SK-N-SH treated with all-trans-retinoic acid at 6 μM for 48 hours (cell line): ENCODE data around the gene DISP3.

Experiments
- ATAC-seq: fragments of 200-7000 bp; cut with Tn5 transposase; 3 replicates; pipeline ENCODE4 v1.9.1; 2020; ENCODE audit warnings: mild to moderate bottlenecking, moderate library complexity
- ARNTL ChIP-seq: fragments of 450-650 bp; formaldehyde crosslinking; IDR thresholded peaks from 2 replicates; pipeline ENCODE4 v1.5.0; 2020; ENCODE audit warnings: low read depth, mild to moderate bottlenecking, moderate library complexity, borderline replicate concordance
- BACH2 ChIP-seq: fragments of 250-450 bp; sonication (Bioruptor Pico); IDR thresholded peaks from 2 replicates; pipeline ENCODE4 v1.9.0; 2021; ENCODE audit warnings: mild to moderate bottlenecking, borderline replicate concordance
- CSDC2 ChIP-seq: fragments of 250-450 bp; sonication (Bioruptor Pico); IDR thresholded peaks from 2 replicates; pipeline ENCODE4 v1.5.0; 2020; ENCODE audit warnings: mild to moderate bottlenecking, moderate library complexity
- ESRRG ChIP-seq: fragments of 250-450 bp; sonication (Bioruptor Pico); IDR thresholded peaks from 2 replicates; pipeline ENCODE4 v1.6.1; 2021; ENCODE audit warnings: mild to moderate bottlenecking
- GLIS3 ChIP-seq: fragments of 250-450 bp; sonication (Bioruptor Pico); IDR thresholded peaks from 2 replicates; pipeline ENCODE4 v1.5.0; 2020; ENCODE audit warnings: mild to moderate bottlenecking, moderate library complexity
- ISL1 ChIP-seq: fragments of 250-450 bp; sonication (Bioruptor Pico); IDR thresholded peaks from 2 replicates; pipeline ENCODE4 v2.1.2; 2022; ENCODE audit warnings: mild to moderate bottlenecking, moderate library complexity
- OSR1 ChIP-seq: fragments of 250-450 bp; sonication (Bioruptor Pico); IDR thresholded peaks from 2 replicates; pipeline ENCODE4 v1.8.0; 2022; ENCODE audit warnings: moderate library complexity, mild to moderate bottlenecking, inconsistent platforms
- PATZ1 ChIP-seq: fragments of 250-450 bp; sonication (Bioruptor Pico); IDR thresholded peaks from 2 replicates; pipeline ENCODE4 v1.8.0; 2020; ENCODE audit warnings: mild to moderate bottlenecking, moderate library complexity, borderline replicate concordance
- PPARA ChIP-seq: fragments of 250-450 bp; sonication (Bioruptor Pico); IDR thresholded peaks from 2 replicates; pipeline ENCODE4 v1.5.0; 2020; ENCODE audit warnings: mild to moderate bottlenecking, borderline replicate concordance
- RARB ChIP-seq: fragments of 250-450 bp; sonication (Bioruptor Pico); IDR thresholded peaks from 2 replicates; pipeline ENCODE4 v1.8.0; 2021; ENCODE audit warnings: mild to moderate bottlenecking, moderate library complexity
- SNAI2 ChIP-seq: fragments of 250-450 bp; sonication (Bioruptor Pico); IDR thresholded peaks from 2 replicates; pipeline ENCODE4 v1.5.0; 2020; ENCODE audit warnings: mild to moderate bottlenecking, moderate library complexity
- TCF4 ChIP-seq: fragments of 250-450 bp; sonication (Bioruptor Pico); IDR thresholded peaks from 2 replicates; pipeline ENCODE4 v1.8.0; 2021; ENCODE audit warnings: mild to moderate bottlenecking, moderate library complexity, borderline replicate concordance
- ZC3H10 ChIP-seq: fragments of 250-450 bp; sonication (Bioruptor Pico); IDR thresholded peaks from 2 replicates; pipeline ENCODE4 v1.5.1; 2021; ENCODE audit warnings: mild to moderate bottlenecking, moderate library complexity
- ZFP3 ChIP-seq: fragments of 250-450 bp; sonication (Bioruptor Pico); IDR thresholded peaks from 2 replicates; pipeline ENCODE4 v1.5.0; 2020; ENCODE audit warnings: mild to moderate bottlenecking, moderate library complexity
- ZFP30 ChIP-seq: fragments of 450-650 bp; formaldehyde crosslinking; IDR thresholded peaks from 2 replicates; pipeline ENCODE4 v1.5.0; 2022; ENCODE audit warnings: mild to moderate bottlenecking, moderate library complexity
- ZNF565 ChIP-seq: fragments of 450-650 bp; formaldehyde crosslinking; conservative IDR thresholded peaks from 2 replicates; pipeline ENCODE4 v1.5.0; 2020; ENCODE audit warnings: low read depth, mild to moderate bottlenecking, moderate library complexity
- ZNF8 ChIP-seq: fragments of 450-650 bp; formaldehyde crosslinking; IDR thresholded peaks from 2 replicates; pipeline ENCODE4 v1.5.0; 2020; ENCODE audit warnings: mild to moderate bottlenecking, moderate library complexity
- TF ChIP-seq, protein P1 (sequence below): fragments of 250-450 bp; sonication (Bioruptor Pico); IDR thresholded peaks from 2 replicates; pipeline ENCODE4 v1.8.0; 2021; ENCODE audit warnings: low read depth, mild to moderate bottlenecking, moderate library complexity, borderline replicate concordance
- TF ChIP-seq, protein P2 (sequence below): fragments of 250-450 bp; sonication (Bioruptor Pico); IDR thresholded peaks from 2 replicates; pipeline ENCODE4 v1.5.1; 2021; ENCODE audit warnings: mild to moderate bottlenecking, moderate library complexity
- TF ChIP-seq, protein P3 (sequence below): fragments of 250-450 bp; sonication (Bioruptor Pico); IDR thresholded peaks from 2 replicates; pipeline ENCODE4 v1.5.1; 2020; ENCODE audit warnings: low read depth, mild to moderate bottlenecking, moderate library complexity

DISP3 gene

GRCh38 chr1:11470912-11471311 is 8.0 kb upstream of the DISP3 start:
- no peak for ATAC-seq
- TF ChIP-seq ZFP30 (CRISPR knock-in tag) (no peak), OSR1 (CRISPR knock-in tag) (no peak), ZFP3 (no peak), PPARA (CRISPR knock-in tag) (no peak), RARB (CRISPR knock-in tag) (no peak), TCF4 (CRISPR knock-in tag) (no peak), GLIS3 (no peak)

GRCh38 chr1:11471473-11471872 is 7.5 kb upstream of the DISP3 start:
- ATAC-seq = no peak
- TF ChIP-seq, protein P1, sequence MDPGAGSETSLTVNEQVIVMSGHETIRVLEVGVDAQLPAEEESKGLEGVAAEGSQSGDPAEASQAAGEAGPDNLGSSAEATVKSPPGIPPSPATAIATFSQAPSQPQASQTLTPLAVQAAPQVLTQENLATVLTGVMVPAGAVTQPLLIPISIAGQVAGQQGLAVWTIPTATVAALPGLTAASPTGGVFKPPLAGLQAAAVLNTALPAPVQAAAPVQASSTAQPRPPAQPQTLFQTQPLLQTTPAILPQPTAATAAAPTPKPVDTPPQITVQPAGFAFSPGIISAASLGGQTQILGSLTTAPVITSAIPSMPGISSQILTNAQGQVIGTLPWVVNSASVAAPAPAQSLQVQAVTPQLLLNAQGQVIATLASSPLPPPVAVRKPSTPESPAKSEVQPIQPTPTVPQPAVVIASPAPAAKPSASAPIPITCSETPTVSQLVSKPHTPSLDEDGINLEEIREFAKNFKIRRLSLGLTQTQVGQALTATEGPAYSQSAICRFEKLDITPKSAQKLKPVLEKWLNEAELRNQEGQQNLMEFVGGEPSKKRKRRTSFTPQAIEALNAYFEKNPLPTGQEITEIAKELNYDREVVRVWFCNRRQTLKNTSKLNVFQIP (CRISPR knock-in tag) = no peak
- no peak for TF ChIP-seq PPARA (CRISPR knock-in tag)

GRCh38 chr1:11472284-11472683 is 6.7 kb upstream of the DISP3 start:
- TF ChIP-seq PATZ1 (CRISPR knock-in tag) = no peak
- no peak for TF ChIP-seq SNAI2 (CRISPR knock-in tag)
- no peak for TF ChIP-seq RARB (CRISPR knock-in tag)
- TF ChIP-seq ISL1 (CRISPR knock-in tag) = no peak
- TF ChIP-seq ZNF565 = no peak
- no peak for TF ChIP-seq ZFP3
- no peak for TF ChIP-seq CSDC2 (CRISPR knock-in tag)
- TF ChIP-seq ARNTL = no peak
- TF ChIP-seq, protein P1 (CRISPR knock-in tag) = no peak
- no peak for TF ChIP-seq GLIS3
- TF ChIP-seq, protein P2, sequence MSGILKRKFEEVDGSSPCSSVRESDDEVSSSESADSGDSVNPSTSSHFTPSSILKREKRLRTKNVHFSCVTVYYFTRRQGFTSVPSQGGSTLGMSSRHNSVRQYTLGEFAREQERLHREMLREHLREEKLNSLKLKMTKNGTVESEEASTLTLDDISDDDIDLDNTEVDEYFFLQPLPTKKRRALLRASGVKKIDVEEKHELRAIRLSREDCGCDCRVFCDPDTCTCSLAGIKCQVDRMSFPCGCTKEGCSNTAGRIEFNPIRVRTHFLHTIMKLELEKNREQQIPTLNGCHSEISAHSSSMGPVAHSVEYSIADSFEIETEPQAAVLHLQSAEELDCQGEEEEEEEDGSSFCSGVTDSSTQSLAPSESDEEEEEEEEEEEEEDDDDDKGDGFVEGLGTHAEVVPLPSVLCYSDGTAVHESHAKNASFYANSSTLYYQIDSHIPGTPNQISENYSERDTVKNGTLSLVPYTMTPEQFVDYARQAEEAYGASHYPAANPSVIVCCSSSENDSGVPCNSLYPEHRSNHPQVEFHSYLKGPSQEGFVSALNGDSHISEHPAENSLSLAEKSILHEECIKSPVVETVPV (CRISPR knock-in tag) = no peak
- ATAC-seq = no peak

- TF ChIP-seq, protein P2 (CRISPR knock-in tag) = no peak
- TF ChIP-seq ISL1 (CRISPR knock-in tag) (no peak), ZFP3 (no peak), RARB (CRISPR knock-in tag) (no peak), PPARA (CRISPR knock-in tag) (no peak), ZNF8 (CRISPR knock-in tag) (no peak), OSR1 (CRISPR knock-in tag) (no peak), ESRRG (CRISPR knock-in tag) (no peak), GLIS3 (no peak), ZFP30 (CRISPR knock-in tag) (no peak), ZC3H10 (CRISPR knock-in tag) (no peak)
Measured at GRCh38 chr1:11472741-11473140, 6.2 kb upstream of the DISP3 start.

DNA sequence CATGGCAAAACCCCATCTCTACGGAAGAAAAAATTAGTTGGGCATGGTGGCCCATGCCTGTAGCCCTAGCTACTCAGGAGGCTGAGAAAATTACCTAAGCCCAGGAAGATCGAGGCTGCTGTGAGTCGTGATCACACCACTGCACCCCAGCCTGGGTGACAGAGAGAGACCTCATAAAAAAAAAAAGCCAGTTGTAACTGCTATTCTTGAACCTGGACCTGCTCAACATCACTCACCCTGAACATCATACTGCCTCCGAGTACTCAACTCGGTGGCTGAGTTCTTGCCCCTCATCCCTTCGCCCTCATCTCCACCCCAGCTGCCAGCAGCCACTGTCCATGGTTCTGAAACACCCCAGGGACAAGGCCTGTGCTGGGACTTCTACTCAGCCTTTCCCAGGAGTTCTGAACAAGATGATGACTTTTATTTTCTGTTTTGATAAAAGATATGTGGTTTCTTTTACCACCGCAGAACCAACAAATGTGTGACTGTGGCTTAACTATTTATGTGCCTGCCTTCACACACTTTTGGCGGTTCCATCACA is 5.4 kb upstream of the DISP3 start:
- TF ChIP-seq RARB (CRISPR knock-in tag) (no peak), ESRRG (CRISPR knock-in tag) (no peak), CSDC2 (CRISPR knock-in tag) (no peak), ZFP3 (no peak), GLIS3 (no peak), BACH2 (CRISPR knock-in tag) (no peak), ARNTL (no peak)
- TF ChIP-seq, protein P3, sequence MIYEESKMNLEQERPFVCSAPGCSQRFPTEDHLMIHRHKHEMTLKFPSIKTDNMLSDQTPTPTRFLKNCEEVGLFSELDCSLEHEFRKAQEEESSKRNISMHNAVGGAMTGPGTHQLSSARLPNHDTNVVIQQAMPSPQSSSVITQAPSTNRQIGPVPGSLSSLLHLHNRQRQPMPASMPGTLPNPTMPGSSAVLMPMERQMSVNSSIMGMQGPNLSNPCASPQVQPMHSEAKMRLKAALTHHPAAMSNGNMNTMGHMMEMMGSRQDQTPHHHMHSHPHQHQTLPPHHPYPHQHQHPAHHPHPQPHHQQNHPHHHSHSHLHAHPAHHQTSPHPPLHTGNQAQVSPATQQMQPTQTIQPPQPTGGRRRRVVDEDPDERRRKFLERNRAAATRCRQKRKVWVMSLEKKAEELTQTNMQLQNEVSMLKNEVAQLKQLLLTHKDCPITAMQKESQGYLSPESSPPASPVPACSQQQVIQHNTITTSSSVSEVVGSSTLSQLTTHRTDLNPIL (CRISPR knock-in tag) = no peak
- TF ChIP-seq, protein P2 (CRISPR knock-in tag) = no peak
- no peak for ATAC-seq

More at GRCh38 chr1:11472741-11473140, 6.2 kb upstream of the DISP3 start:
- no peak for ATAC-seq
